A673 (cell line): ENCODE data around the gene BAHD1.
A peak's percentile ranks its signal among the peaks of the same experiment; 100 is the strongest.

ENCODE experiments used
- CTCF ChIP-seq: fragments of 300-800, 200-600 bp; sonication (generic); conservative IDR thresholded peaks from 2 replicates; pipeline ENCODE4 v1.5.1; 2017; ENCODE audit warnings: low read depth, mild to moderate bottlenecking, antibody characterized with exemption, low read length, moderate library complexity, mixed read lengths
- EZH2 ChIP-seq: fragments of 200-600 bp; sonication (generic); IDR thresholded peaks from 2 replicates; pipeline ENCODE4 v1.6.1; 2017; ENCODE audit warnings: borderline replicate concordance, low read depth, mild to moderate bottlenecking, mixed read lengths, antibody characterized with exemption, low read length; ENCODE audit not compliant: poor library complexity, severe bottlenecking

- TF ChIP-seq CTCF (peak; percentile 82), EZH2 (no peak)
Measured at GRCh38 chr15:40506964-40507571, 66.3 kb downstream of the BAHD1 start.
